Measurements from ENCODE around the gene TBXAS1.

DNA sequence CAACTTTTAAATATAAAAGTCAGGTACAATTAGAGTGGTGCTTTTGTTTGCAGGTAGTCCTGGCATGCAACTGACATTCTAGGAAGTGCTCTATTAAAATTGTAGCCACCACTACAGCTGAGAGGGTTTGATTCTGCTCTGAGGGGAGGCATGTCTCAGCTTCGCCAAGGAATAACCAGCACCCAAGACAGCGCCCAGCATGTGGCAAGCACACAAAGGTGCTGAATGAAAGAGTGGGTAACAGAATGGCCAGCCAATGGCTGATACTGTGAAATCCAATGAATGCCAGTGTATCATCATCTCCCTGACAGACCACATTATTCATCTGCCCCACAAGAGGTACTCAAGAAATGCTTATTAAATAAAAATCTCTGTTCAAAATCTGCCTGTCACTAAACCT is 226.8 kb downstream of the TBXAS1 start:
- TF ChIP-seq, protein P1, sequence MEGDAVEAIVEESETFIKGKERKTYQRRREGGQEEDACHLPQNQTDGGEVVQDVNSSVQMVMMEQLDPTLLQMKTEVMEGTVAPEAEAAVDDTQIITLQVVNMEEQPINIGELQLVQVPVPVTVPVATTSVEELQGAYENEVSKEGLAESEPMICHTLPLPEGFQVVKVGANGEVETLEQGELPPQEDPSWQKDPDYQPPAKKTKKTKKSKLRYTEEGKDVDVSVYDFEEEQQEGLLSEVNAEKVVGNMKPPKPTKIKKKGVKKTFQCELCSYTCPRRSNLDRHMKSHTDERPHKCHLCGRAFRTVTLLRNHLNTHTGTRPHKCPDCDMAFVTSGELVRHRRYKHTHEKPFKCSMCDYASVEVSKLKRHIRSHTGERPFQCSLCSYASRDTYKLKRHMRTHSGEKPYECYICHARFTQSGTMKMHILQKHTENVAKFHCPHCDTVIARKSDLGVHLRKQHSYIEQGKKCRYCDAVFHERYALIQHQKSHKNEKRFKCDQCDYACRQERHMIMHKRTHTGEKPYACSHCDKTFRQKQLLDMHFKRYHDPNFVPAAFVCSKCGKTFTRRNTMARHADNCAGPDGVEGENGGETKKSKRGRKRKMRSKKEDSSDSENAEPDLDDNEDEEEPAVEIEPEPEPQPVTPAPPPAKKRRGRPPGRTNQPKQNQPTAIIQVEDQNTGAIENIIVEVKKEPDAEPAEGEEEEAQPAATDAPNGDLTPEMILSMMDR (IDR thresholded peaks at IDR 0.05) = no peak
- no peak for TF ChIP-seq EP300 (IDR thresholded peaks at IDR 0.05)
